ENCODE data around the gene POU5F1. TPM values are rescaled to one million over a fixed set of nuclear protein-coding genes. Genes with fewer than 3 reads are reported as not detected.

The POU5F1 gene
- total RNA-seq, 2 experiments from 2014 or later, result 0.44 to 0.86 TPM

DNA sequence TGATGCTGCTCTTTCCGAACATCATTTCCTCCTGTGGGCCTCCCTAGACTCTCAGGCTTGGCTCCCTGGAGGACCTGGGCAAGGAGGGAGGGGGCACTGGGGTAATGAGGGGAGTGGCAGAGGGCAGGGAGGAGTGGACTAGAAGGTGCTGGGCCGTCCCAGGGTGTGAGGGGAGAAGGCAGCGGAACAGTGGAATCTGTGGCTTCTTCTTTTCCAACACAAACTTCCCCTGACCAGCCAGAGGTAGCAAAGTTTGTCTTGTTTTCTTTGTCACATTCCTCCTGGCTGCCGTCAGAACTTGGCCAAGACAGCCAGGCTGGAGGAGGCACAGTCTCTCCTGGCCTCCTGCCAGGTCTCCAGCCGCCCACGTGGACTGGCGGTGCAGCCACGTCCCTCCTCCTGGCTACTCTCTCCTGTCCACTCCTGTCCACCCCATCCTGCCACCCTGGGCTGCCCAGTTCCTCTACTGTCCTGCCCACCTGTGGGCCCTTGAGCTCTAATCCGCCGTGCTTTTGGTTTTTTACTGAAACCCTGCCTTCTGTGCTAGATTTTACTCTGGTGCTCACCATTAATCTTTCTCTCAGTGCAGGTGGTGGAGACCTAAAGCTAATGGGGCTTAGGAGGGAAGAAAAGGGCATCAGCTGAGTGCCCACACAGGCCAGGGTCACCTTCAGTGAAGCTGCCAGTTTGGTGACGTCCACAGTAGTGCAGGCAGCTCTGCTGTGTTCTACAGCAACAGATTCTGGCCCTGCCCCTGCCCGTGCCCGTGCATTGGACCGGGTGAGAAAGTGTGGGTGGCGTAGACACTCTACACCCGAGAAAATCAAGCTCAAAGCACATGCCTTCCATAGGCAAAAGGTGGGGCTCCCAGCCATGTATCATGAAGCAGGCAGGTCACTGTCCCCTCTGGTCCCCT lies 47.4 kb downstream of the POU5F1 start:
- Histone ChIP-seq H2AFZ (ENCODE audit: low read length) (no peak overlapping the region), H3K9me2 (ENCODE audit: insufficient read depth, low read length) (no peaks in the 10 kb centered on the region), H4K20me1 (ENCODE audit: insufficient read depth, low read length) (no peaks in the 10 kb centered on the region), H3K27ac (ENCODE audit: low read depth, low read length, poor library complexity, severe bottlenecking) (no peak overlapping the region), H3K36me3 (ENCODE audit: insufficient read depth, low read length) (no peaks in the 10 kb centered on the region), H3K4me3 (ENCODE audit: low read depth, low read length, poor library complexity, severe bottlenecking) (no peak overlapping the region), H3K4me1 (ENCODE audit: insufficient read depth, low read length, poor library complexity, severe bottlenecking) (no peaks in the 10 kb centered on the region), H3K4me2 (ENCODE audit: low read length) (no peak overlapping the region), H3K9me3 (ENCODE audit: low read length) (no peaks in the 10 kb centered on the region), H3K79me2 (ENCODE audit: insufficient read depth, low read depth, low read length) (no peaks in the 10 kb centered on the region)
- no peak for TF ChIP-seq CTCF (conservative IDR thresholded peaks at IDR 0.05; ENCODE audit: low read length)
- TF ChIP-seq EZH2phosphoT487 (IDR thresholded peaks at IDR 0.05; ENCODE audit: borderline replicate concordance, low read depth, low read length), result no peak
- CTCF ChIA-PET (ENCODE audit: unreplicated experiment), result no interaction called here
- no peak for DNase-seq (ENCODE audit: low spot score)
- POLR2A ChIA-PET, result no interaction called here
- BruUV-seq (replicated peaks), result no TSS peak
- intact Hi-C loops (cut with micrococcal nuclease; ENCODE audit: unreplicated experiment), result no loop called here

DNA sequence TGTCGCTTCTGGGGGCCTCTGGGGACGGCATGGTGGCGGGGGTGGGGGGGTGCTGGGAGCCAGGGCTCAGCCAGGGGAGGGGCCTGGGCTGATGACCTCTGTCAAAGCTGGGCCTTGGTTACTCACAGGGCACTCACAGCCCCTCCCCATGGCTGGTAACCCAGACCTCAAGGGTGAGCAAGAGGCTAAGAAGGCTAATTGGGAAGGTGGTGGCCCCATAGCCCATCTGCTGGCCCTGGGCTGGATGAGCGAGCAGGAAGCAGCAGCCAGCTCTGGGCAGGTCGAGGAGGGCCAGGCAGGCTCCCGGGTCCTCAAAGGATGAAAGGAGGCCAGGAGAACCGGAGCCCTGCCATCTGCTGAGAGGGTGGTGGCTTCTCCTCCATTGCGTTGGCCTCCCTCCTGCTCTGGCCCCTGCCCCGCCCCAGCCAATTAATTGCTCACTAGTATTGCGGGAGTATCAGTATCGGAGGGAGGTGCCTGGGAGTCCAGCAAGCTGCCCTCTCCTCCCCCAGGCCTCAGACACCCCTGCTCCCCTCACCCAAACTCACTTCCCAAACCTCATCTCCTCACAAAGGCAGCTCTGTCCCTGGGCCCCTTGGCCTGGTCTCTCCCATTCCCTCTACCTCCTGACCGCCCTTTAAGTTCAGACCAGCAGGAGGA lies 49.2 kb downstream of the POU5F1 start:
- Histone ChIP-seq H4K20me1 (ENCODE audit: insufficient read depth, low read length) (no peaks in the 10 kb centered on the region), H3K4me3 (ENCODE audit: low read depth, low read length, poor library complexity, severe bottlenecking) (no peak overlapping the region), H3K4me2 (ENCODE audit: low read length) (no peak overlapping the region), H3K27ac (ENCODE audit: low read depth, low read length, poor library complexity, severe bottlenecking) (no peak overlapping the region), H3K36me3 (ENCODE audit: insufficient read depth, low read length) (no peaks in the 10 kb centered on the region), H3K79me2 (ENCODE audit: insufficient read depth, low read depth, low read length) (no peaks in the 10 kb centered on the region), H3K9me2 (ENCODE audit: insufficient read depth, low read length) (no peaks in the 10 kb centered on the region), H3K9me3 (ENCODE audit: low read length) (no peaks in the 10 kb centered on the region), H2AFZ (ENCODE audit: low read length) (no peak overlapping the region), H3K4me1 (ENCODE audit: insufficient read depth, low read length, poor library complexity, severe bottlenecking) (no peaks in the 10 kb centered on the region)
- TF ChIP-seq CTCF (conservative IDR thresholded peaks at IDR 0.05; ENCODE audit: low read length) (no peak), EZH2phosphoT487 (IDR thresholded peaks at IDR 0.05; ENCODE audit: borderline replicate concordance, low read depth, low read length) (no peak)
- intact Hi-C loops (cut with micrococcal nuclease; ENCODE audit: unreplicated experiment), result no loop called here
- ChIA-PET POLR2A (no interaction called here), CTCF (ENCODE audit: unreplicated experiment) (no interaction called here)
- DNase-seq (ENCODE audit: low spot score), result no peak
- no TSS peak for BruUV-seq (replicated peaks)

Data from OCI-LY7 (cell line).